Skeletal muscle satellite cell (primary cell): Measurements from ENCODE around the gene TENT5C.

ENCODE experiments used
- H3K27me3 ChIP-seq: 2 replicates; pipeline ENCODE4 v1.7.0; 2013; ENCODE audit warnings: low read length; ENCODE audit not compliant: control insufficient read depth, insufficient read depth
- H3K36me3 ChIP-seq: 2 replicates; pipeline ENCODE4 v1.7.0; 2013; ENCODE audit warnings: mild to moderate bottlenecking, control low read depth, low read length; ENCODE audit not compliant: insufficient read depth
- H3K4me1 ChIP-seq: 2 replicates; pipeline ENCODE4 v1.7.0; 2013; ENCODE audit warnings: low read length; ENCODE audit not compliant: control insufficient read depth, insufficient read depth
- H3K4me2 ChIP-seq: 2 replicates; pipeline ENCODE4 v1.7.0; 2013; ENCODE audit warnings: mild to moderate bottlenecking, low read length
- H3K4me3 ChIP-seq: 2 replicates; pipeline ENCODE4 v1.7.0; 2013; ENCODE audit warnings: low read length
- H3K9ac ChIP-seq: 2 replicates; pipeline ENCODE4 v1.7.0; 2013; ENCODE audit warnings: mild to moderate bottlenecking, low read depth, low read length, moderate library complexity
- H3K9me3 ChIP-seq: replicated peaks from 2 replicates; pipeline ENCODE4 v1.7.0; 2013; ENCODE audit warnings: mild to moderate bottlenecking, control low read depth, low read length

Gene TENT5C

GRCh38 chr1:117645343-117645742 is 39.5 kb downstream of the TENT5C start:
- Histone ChIP-seq H3K27me3 (peaks cover 8% of the 10 kb centered on the region), H3K9ac (no peak overlapping the region), H3K4me3 (no peak overlapping the region), H3K4me2 (no peak overlapping the region), H3K9me3 (no peaks in the 10 kb centered on the region), H3K36me3 (no peaks in the 10 kb centered on the region), H3K4me1 (no peaks in the 10 kb centered on the region)

GRCh38 chr1:117646007-117646811 is 40.4 kb downstream of the TENT5C start:
- H3K4me1 ChIP-seq, result no peaks in the 10 kb centered on the region
- no peak overlapping the region for H3K4me3 ChIP-seq
- no peak overlapping the region for H3K4me2 ChIP-seq
- H3K27me3 ChIP-seq, result peaks cover 8% of the 10 kb centered on the region
- H3K9ac ChIP-seq, result no peak overlapping the region
- no peaks in the 10 kb centered on the region for H3K9me3 ChIP-seq
- H3K36me3 ChIP-seq, result no peaks in the 10 kb centered on the region

GRCh38 chr1:117646956-117647355 is 41.1 kb downstream of the TENT5C start:
- H3K9me3 ChIP-seq, result no peaks in the 10 kb centered on the region
- H3K4me3 ChIP-seq, result no peak overlapping the region
- H3K36me3 ChIP-seq, result no peaks in the 10 kb centered on the region
- H3K4me2 ChIP-seq, result no peak overlapping the region
- peaks cover 2% of the 10 kb centered on the region for H3K27me3 ChIP-seq
- no peak overlapping the region for H3K9ac ChIP-seq
- H3K4me1 ChIP-seq, result no peaks in the 10 kb centered on the region

GRCh38 chr1:117648015-117648414 is 42.2 kb downstream of the TENT5C start:
- Histone ChIP-seq H3K4me3 (no peak overlapping the region), H3K9me3 (no peaks in the 10 kb centered on the region), H3K4me1 (no peaks in the 10 kb centered on the region), H3K4me2 (no peak overlapping the region), H3K27me3 (peaks cover 2% of the 10 kb centered on the region), H3K9ac (no peak overlapping the region), H3K36me3 (no peaks in the 10 kb centered on the region)

- Histone ChIP-seq H3K4me1 (no peaks in the 10 kb centered on the region), H3K9me3 (no peaks in the 10 kb centered on the region), H3K36me3 (no peaks in the 10 kb centered on the region), H3K4me3 (no peak overlapping the region), H3K4me2 (no peak overlapping the region), H3K9ac (no peak overlapping the region), H3K27me3 (peaks cover 7% of the 10 kb centered on the region)
These were observed 45.2 kb downstream of the TENT5C start for GRCh38 chr1:117650840-117651568.

- Histone ChIP-seq H3K9ac (no peak overlapping the region), H3K4me2 (no peak overlapping the region), H3K4me3 (no peak overlapping the region), H3K36me3 (no peaks in the 10 kb centered on the region), H3K4me1 (no peaks in the 10 kb centered on the region), H3K9me3 (no peaks in the 10 kb centered on the region), H3K27me3 (peaks cover 4% of the 10 kb centered on the region)
These were observed 45.8 kb downstream of the TENT5C start for GRCh38 chr1:117651616-117652015.

- Histone ChIP-seq H3K4me1 (no peaks in the 10 kb centered on the region), H3K4me2 (no peak overlapping the region), H3K4me3 (no peak overlapping the region), H3K9me3 (no peaks in the 10 kb centered on the region), H3K36me3 (no peaks in the 10 kb centered on the region), H3K27me3 (peaks cover 4% of the 10 kb centered on the region), H3K9ac (no peak overlapping the region)
These were observed 46.6 kb downstream of the TENT5C start for GRCh38 chr1:117652421-117652820.

- Histone ChIP-seq H3K27me3 (peaks cover 8% of the 10 kb centered on the region), H3K4me1 (no peaks in the 10 kb centered on the region), H3K4me2 (no peak overlapping the region), H3K36me3 (no peaks in the 10 kb centered on the region), H3K9me3 (no peaks in the 10 kb centered on the region), H3K9ac (no peak overlapping the region), H3K4me3 (no peak overlapping the region)
These were observed 47.3 kb downstream of the TENT5C start for GRCh38 chr1:117653195-117653594.

- no peak overlapping the region for H3K4me2 ChIP-seq
- H3K27me3 ChIP-seq, result peaks cover 14% of the 10 kb centered on the region
- no peaks in the 10 kb centered on the region for H3K9me3 ChIP-seq
- H3K36me3 ChIP-seq, result no peaks in the 10 kb centered on the region
- no peaks in the 10 kb centered on the region for H3K4me1 ChIP-seq
- no peak overlapping the region for H3K9ac ChIP-seq
- H3K4me3 ChIP-seq, result no peak overlapping the region
These were observed 48.1 kb downstream of the TENT5C start for GRCh38 chr1:117653732-117654492.

- no peaks in the 10 kb centered on the region for H3K4me1 ChIP-seq
- H3K4me3 ChIP-seq, result no peak overlapping the region
- no peak overlapping the region for H3K9ac ChIP-seq
- H3K27me3 ChIP-seq, result peaks cover 20% of the 10 kb centered on the region
- no peaks in the 10 kb centered on the region for H3K9me3 ChIP-seq
- no peaks in the 10 kb centered on the region for H3K36me3 ChIP-seq
- no peak overlapping the region for H3K4me2 ChIP-seq
These were observed 48.8 kb downstream of the TENT5C start for GRCh38 chr1:117654493-117655219.

- peaks cover 23% of the 10 kb centered on the region for H3K27me3 ChIP-seq
- H3K4me1 ChIP-seq, result no peaks in the 10 kb centered on the region
- H3K36me3 ChIP-seq, result no peaks in the 10 kb centered on the region
- no peak overlapping the region for H3K4me2 ChIP-seq
- H3K9ac ChIP-seq, result no peak overlapping the region
- H3K9me3 ChIP-seq, result no peaks in the 10 kb centered on the region
- H3K4me3 ChIP-seq, result no peak overlapping the region
These were observed 49.4 kb downstream of the TENT5C start for GRCh38 chr1:117655220-117655577.
